Spinal cord (tissue), 4 donors: ENCODE results near the gene MAGEC1. TPM values are rescaled to one million over a fixed set of nuclear protein-coding genes. Genes with fewer than 3 reads are reported as not detected.

Experiments used
- polyA plus RNA-seq, 2 donors: library from polyadenylated mRNA; unstranded; fragments of 120-200 nt; gene quantifications; one replicate each; pipeline ENCODE4 v1.2.1, GENCODE V29; 2013; ENCODE audit not compliant: insufficient read length in 2 of 2
- total RNA-seq, 2 donors: library from RNA; depleted of rRNA in 1 of 2; stranded (reverse); fragments of 120-200 nt in 1 of 2; fragments of >200 nt in 1 of 2; gene quantifications; one replicate each; pipeline versions ENCODE4 v1.2.3 to v1.2.4, GENCODE V29; 2013 to 2014

The MAGEC1 gene
- total and polyA plus RNA-seq, 4 donors = not detected

Other genes starting within 250 kb of the MAGEC1 start
- not detected for gene SPANXD, start 205.2 kb upstream of the MAGEC1 start, total RNA-seq
- gene SPANXD, start 205.2 kb upstream of the MAGEC1 start, polyA plus RNA-seq = not detected
- gene MAGEC3, start 65.6 kb upstream of the MAGEC1 start, total RNA-seq = under 1 TPM in 1 of 2 donors, not detected in 1; 0.20 TPM
- gene MAGEC3, start 65.6 kb upstream of the MAGEC1 start, polyA plus RNA-seq = 1 to 10 TPM in 1 of 2 donors, not detected in 1; 2.5 TPM